Measurements from ENCODE around the gene UBE2A.

DNA sequence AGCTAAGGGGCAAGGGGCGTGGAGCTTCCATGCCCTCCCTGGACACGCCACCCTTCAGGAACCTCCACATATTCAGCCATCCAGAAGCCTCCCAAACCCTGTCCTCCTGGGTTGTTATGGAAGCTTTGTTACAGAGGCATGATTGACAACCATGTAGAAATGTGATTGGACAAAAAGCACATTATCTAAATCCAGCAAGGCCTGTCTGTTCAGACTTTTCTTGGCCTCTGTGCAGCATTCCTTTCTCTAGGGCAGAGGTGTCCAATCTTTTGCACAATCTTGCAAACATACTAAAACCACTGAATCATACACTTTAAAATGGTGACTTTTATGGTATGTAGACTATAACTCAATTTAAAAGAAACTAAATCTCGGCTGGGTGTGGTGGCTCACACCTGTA, 21.9 kb upstream of the UBE2A start:
- TF ChIP-seq, protein P1, sequence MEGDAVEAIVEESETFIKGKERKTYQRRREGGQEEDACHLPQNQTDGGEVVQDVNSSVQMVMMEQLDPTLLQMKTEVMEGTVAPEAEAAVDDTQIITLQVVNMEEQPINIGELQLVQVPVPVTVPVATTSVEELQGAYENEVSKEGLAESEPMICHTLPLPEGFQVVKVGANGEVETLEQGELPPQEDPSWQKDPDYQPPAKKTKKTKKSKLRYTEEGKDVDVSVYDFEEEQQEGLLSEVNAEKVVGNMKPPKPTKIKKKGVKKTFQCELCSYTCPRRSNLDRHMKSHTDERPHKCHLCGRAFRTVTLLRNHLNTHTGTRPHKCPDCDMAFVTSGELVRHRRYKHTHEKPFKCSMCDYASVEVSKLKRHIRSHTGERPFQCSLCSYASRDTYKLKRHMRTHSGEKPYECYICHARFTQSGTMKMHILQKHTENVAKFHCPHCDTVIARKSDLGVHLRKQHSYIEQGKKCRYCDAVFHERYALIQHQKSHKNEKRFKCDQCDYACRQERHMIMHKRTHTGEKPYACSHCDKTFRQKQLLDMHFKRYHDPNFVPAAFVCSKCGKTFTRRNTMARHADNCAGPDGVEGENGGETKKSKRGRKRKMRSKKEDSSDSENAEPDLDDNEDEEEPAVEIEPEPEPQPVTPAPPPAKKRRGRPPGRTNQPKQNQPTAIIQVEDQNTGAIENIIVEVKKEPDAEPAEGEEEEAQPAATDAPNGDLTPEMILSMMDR (IDR thresholded peaks at IDR 0.05 in 4 of 5, conservative IDR thresholded peaks at IDR 0.05 in 1 of 5), result no peak
- TF ChIP-seq POLR2A (IDR thresholded peaks at IDR 0.05), result no peak
